Upper lobe of right lung (tissue), 1 donor: Measurements from ENCODE around the gene GABRG1. TPM values are rescaled to one million over a fixed set of nuclear protein-coding genes. Genes with fewer than 3 reads are reported as not detected.

Experiments used
- ATAC-seq: fragments of 200-7000 bp; cut with Tn5 transposase; one replicate; pipeline ENCODE4 v1.9.1; 2020; ENCODE audit warnings: mild to moderate bottlenecking, moderate library complexity
- DNase-seq: peaks from one replicate; pipeline ENCODE4 v3.0.0-alpha.2; 2020
- H3K27ac ChIP-seq: fragments of 200-600 bp; one replicate; pipeline ENCODE4 v1.8.0; 2022
- H3K27me3 ChIP-seq: fragments of 200-600 bp; one replicate; pipeline ENCODE4 v1.8.0; 2022; ENCODE audit warnings: mild to moderate bottlenecking
- H3K36me3 ChIP-seq: fragments of 200-600 bp; one replicate; pipeline ENCODE4 v1.8.0; 2022
- H3K4me1 ChIP-seq: fragments of 200-600 bp; one replicate; pipeline ENCODE4 v1.8.0; 2022
- H3K4me3 ChIP-seq: fragments of 200-600 bp; one replicate; pipeline ENCODE4 v1.8.0; 2022; ENCODE audit warnings: mild to moderate bottlenecking
- H3K9me3 ChIP-seq: fragments of 200-600 bp; one replicate; pipeline ENCODE4 v1.8.0; 2022
- intact Hi-C: fragments of 100-400 bp; cut with DNase I; formaldehyde crosslinking; loops from one replicate; pipeline ENCODE4 v1.11.0; 2022
- total RNA-seq: library from RNA; stranded (reverse); fragmentation: NEBNext Ultra II Directional; extraction: Animal tissue kit (Norgen Biotek cat#: 25700); gene quantifications from one replicate; pipeline ENCODE4 v1.2.1, GENCODE V29; 2021
- TF ChIP-seq, protein P1 (sequence below): fragments of 200-600 bp; IDR thresholded peaks from one replicate; pipeline ENCODE4 v1.8.0; 2022; ENCODE audit warnings: antibody characterized with exemption
- donor health status: DM: no; HTN: yes; CAD: no; lungs with severe emphysema.

GABRG1 gene
- total RNA-seq, 1 donor from 2014 or later: not detected

DNA sequence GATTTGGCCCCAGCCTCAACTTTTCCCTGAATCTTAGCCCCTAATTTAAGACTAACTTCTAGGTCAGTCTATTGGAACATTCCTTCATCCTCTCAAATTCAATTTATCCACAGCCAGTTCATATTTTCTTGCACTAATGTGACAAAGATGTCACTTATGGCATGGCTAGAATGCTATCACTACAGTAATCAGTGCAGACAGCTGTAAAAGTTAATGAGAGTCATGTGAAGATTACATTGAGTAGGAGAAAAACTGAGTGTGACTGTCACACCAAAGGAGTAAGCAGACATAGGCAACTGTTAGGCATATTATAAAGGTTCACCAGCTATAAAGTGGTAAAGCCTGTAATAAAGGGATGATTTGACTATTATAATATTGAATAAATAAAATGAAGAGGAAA is 42.6 kb downstream of the GABRG1 start:
- no peak for ATAC-seq
- Histone ChIP-seq H3K27ac (no peak overlapping the region), H3K9me3 (no peaks in the 10 kb centered on the region), H3K4me1 (no peaks in the 10 kb centered on the region), H3K27me3 (no peaks in the 10 kb centered on the region), H3K4me3 (no peak overlapping the region), H3K36me3 (no peaks in the 10 kb centered on the region)
- no peak for DNase-seq
- TF ChIP-seq, protein P1, sequence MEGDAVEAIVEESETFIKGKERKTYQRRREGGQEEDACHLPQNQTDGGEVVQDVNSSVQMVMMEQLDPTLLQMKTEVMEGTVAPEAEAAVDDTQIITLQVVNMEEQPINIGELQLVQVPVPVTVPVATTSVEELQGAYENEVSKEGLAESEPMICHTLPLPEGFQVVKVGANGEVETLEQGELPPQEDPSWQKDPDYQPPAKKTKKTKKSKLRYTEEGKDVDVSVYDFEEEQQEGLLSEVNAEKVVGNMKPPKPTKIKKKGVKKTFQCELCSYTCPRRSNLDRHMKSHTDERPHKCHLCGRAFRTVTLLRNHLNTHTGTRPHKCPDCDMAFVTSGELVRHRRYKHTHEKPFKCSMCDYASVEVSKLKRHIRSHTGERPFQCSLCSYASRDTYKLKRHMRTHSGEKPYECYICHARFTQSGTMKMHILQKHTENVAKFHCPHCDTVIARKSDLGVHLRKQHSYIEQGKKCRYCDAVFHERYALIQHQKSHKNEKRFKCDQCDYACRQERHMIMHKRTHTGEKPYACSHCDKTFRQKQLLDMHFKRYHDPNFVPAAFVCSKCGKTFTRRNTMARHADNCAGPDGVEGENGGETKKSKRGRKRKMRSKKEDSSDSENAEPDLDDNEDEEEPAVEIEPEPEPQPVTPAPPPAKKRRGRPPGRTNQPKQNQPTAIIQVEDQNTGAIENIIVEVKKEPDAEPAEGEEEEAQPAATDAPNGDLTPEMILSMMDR: no peak
- intact Hi-C loops: no loop called here

DNA sequence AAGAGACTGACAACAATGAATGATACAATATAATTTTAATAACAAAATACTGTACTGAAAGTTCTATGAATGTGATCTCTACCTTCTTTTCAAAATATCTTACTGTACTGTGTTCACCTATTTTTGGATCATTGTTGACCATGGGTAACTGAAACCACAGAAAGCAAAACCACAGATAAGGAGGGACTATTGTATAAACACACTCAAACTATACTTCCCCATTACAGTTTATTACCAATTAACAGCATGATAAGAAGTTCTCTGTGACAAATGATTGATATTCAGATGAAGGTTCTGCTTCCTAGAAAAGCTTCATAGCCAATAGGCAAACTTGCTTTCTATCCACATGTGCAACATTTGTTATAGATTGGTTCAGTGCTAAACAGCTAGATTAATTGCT is 50.1 kb downstream of the GABRG1 start:
- no peak overlapping the region for H3K27ac ChIP-seq
- H3K9me3 ChIP-seq: no peaks in the 10 kb centered on the region
- no peak for ATAC-seq
- TF ChIP-seq, protein P1: no peak
- H3K4me3 ChIP-seq: no peak overlapping the region
- intact Hi-C loops: no loop called here
- no peaks in the 10 kb centered on the region for H3K36me3 ChIP-seq
- H3K4me1 ChIP-seq: no peaks in the 10 kb centered on the region
- no peak for DNase-seq
- no peaks in the 10 kb centered on the region for H3K27me3 ChIP-seq

DNA sequence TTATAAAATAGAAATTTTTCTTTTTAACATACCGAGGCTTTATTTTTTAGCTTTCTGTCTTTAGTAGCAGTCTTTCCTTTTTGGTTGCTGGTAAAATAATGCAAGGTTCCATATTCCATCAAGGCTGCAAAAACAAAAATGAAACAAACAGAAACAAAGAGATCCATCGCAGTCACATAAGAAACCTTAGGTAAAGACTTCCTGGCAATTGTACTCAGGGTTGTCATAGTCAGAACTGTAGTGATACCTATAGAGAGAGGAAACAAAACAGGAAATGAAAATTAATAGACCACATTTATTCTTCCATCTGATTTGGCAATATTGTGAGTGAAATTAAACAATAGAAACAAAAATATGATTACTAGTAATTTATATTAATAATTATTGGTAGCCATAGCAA is 72.5 kb downstream of the GABRG1 start:
- intact Hi-C loops: no loop called here
- Histone ChIP-seq H3K4me3 (no peak overlapping the region), H3K27ac (no peak overlapping the region), H3K36me3 (no peaks in the 10 kb centered on the region), H3K9me3 (no peaks in the 10 kb centered on the region), H3K27me3 (no peaks in the 10 kb centered on the region), H3K4me1 (no peaks in the 10 kb centered on the region)
- no peak for ATAC-seq
- no peak for DNase-seq
- TF ChIP-seq, protein P1: no peak

DNA sequence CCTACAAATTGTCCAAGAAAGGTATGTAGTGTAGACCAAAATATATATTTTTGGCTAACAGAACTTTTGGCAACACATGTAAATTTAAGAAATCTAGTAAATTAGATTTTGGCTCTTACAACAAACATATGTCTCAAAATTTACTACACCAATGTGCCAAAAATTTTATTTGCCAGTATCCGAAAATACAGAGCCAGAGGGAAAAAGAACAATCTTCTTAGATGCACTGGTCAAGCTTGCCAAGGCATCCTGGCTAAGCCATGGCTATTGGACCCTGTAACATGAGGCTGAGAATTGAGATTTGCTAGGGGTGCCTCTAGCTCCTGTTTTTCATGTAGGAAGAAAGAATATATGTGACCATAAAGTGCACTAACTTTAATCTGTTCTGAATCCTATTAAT is 91.8 kb downstream of the GABRG1 start:
- no peak for ATAC-seq

DNA sequence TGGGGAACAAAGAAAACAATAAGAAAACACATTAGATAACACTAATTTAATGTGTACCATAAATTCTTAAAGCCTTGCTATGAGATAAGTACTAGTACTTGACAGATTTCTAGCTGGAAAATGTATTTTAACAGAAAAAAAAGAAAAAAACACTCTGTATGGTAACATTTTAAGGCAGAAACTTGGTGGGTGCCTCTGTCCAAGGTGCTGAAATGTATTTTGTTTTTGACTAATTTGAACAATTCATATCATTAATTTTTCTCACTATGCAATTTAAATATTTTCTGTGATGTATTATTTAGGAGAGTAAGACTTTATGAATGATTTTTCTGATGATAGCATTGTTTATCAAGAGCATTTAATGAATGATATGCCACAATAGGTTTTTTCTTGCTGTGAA is 107.5 kb downstream of the GABRG1 start:
- DNase-seq (no peak), ATAC-seq (no peak)
- intact Hi-C loops: no loop called here

More for the DNA sequence above, 91.8 kb downstream of the GABRG1 start:
- Histone ChIP-seq H3K27me3 (no peaks in the 10 kb centered on the region), H3K4me3 (no peak overlapping the region), H3K27ac (no peak overlapping the region), H3K9me3 (no peaks in the 10 kb centered on the region), H3K36me3 (no peaks in the 10 kb centered on the region), H3K4me1 (no peaks in the 10 kb centered on the region)
- DNase-seq: no peak
- intact Hi-C loops: no loop called here
- TF ChIP-seq, protein P1: no peak

DNA sequence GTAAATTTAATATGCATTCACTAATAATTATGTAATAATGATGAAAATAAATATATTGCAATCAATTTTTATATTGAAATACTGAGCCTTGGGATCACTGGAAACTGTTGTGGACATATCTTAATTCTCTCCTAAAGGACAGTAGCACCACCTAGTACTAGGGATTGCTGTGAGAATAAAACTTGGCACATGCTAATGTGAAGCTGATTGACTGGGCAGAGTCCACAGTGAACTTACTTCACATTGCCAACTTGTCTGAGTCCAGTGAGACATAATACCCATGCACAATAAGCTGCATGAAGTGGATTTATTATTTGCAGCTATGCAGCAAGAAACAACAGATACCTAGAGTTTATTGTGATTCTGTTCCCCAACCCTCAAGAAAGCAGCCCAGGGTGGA is 131.1 kb downstream of the GABRG1 start:
- H3K27me3 ChIP-seq: no peaks in the 10 kb centered on the region
- H3K9me3 ChIP-seq: no peaks in the 10 kb centered on the region
- H3K27ac ChIP-seq: no peak overlapping the region
- TF ChIP-seq, protein P1: no peak
- intact Hi-C loops: no loop called here
- DNase-seq: no peak
- no peaks in the 10 kb centered on the region for H3K36me3 ChIP-seq
- H3K4me3 ChIP-seq: no peak overlapping the region
- H3K4me1 ChIP-seq: no peaks in the 10 kb centered on the region
- ATAC-seq: no peak

More for the DNA sequence above, 107.5 kb downstream of the GABRG1 start:
- no peaks in the 10 kb centered on the region for H3K9me3 ChIP-seq
- H3K27me3 ChIP-seq: no peaks in the 10 kb centered on the region
- H3K27ac ChIP-seq: no peak overlapping the region
- TF ChIP-seq, protein P1: no peak
- no peak overlapping the region for H3K4me3 ChIP-seq
- H3K4me1 ChIP-seq: no peaks in the 10 kb centered on the region
- H3K36me3 ChIP-seq: no peaks in the 10 kb centered on the region
